ENCODE measurements around the gene ABCD1. TPM values are rescaled to one million over a fixed set of nuclear protein-coding genes. Genes with fewer than 3 reads are reported as not detected.
A peak's percentile ranks its signal among the peaks of the same experiment; 100 is the strongest.

The ABCD1 gene
- total RNA-seq, 1 experiment from 2014 or later = 3.5 TPM

GRCh38 chrX:153732401-153732800 lies 7.7 kb downstream of the ABCD1 start:
- peaks cover 7% of the 10 kb centered on the region for H3K9me3 Mint-ChIP-seq (ENCODE audit: unreplicated experiment)
- intact Hi-C loops (cut with micrococcal nuclease) = no loop called here
- no peak for TF ChIP-seq CTCF (IDR thresholded peaks at IDR 0.05; ENCODE audit: unreplicated experiment)
- H3K27me3 Mint-ChIP-seq (ENCODE audit: insufficient read depth, unreplicated experiment) = no peaks in the 10 kb centered on the region
- peak overlapping the region; percentile 15 for H3K4me3 Mint-ChIP-seq (ENCODE audit: unreplicated experiment)
- CTCF ChIA-PET = interaction anchor here (0.8 kb wide), 1 partner anchor 31 kb away, joined by 3 read pairs; no protein-coding TSS in a partner anchor
- H3K27ac Mint-ChIP-seq (ENCODE audit: low read depth, unreplicated experiment) = peak overlapping the region; percentile 39
- no TSS peak for BruUV-seq (replicated peaks)
- POLR2A ChIA-PET = interaction anchor here (1.3 kb wide), 1 partner anchor 10 kb away, joined by 3 read pairs; no protein-coding TSS in a partner anchor
- peaks cover 21% of the 10 kb centered on the region for H3K4me1 Mint-ChIP-seq (ENCODE audit: insufficient read depth, unreplicated experiment)
- H3K36me3 Mint-ChIP-seq (ENCODE audit: insufficient read depth, unreplicated experiment) = peaks cover 12% of the 10 kb centered on the region
- DNase-seq (ENCODE audit: unreplicated experiment) = peak; percentile 71

- intact Hi-C loops (cut with micrococcal nuclease) = no loop called here
These were observed 9.1 kb downstream of the ABCD1 start for GRCh38 chrX:153733651-153734240.

GRCh38 chrX:153734871-153735270 lies 10.2 kb downstream of the ABCD1 start:
- no peak overlapping the region for H3K4me3 Mint-ChIP-seq (ENCODE audit: unreplicated experiment)
- peaks cover 5% of the 10 kb centered on the region for H3K36me3 Mint-ChIP-seq (ENCODE audit: insufficient read depth, unreplicated experiment)
- intact Hi-C loops (cut with micrococcal nuclease) = no loop called here
- peaks cover 7% of the 10 kb centered on the region for H3K9me3 Mint-ChIP-seq (ENCODE audit: unreplicated experiment)
- ChIA-PET POLR2A (interaction anchor here (0.7 kb wide), 1 partner anchor 819 kb away, joined by 3 read pairs; no protein-coding TSS in a partner anchor), CTCF (interaction anchor here (0.5 to 1.5 kb wide), 2 partner anchors 29 to 214 kb away, joined by 4 to 5 read pairs; no protein-coding TSS in a partner anchor)
- TF ChIP-seq CTCF (IDR thresholded peaks at IDR 0.05; ENCODE audit: unreplicated experiment) = no peak
- no peaks in the 10 kb centered on the region for H3K27me3 Mint-ChIP-seq (ENCODE audit: insufficient read depth, unreplicated experiment)
- no TSS peak for BruUV-seq (replicated peaks)
- DNase-seq (ENCODE audit: unreplicated experiment) = no peak
- H3K4me1 Mint-ChIP-seq (ENCODE audit: insufficient read depth, unreplicated experiment) = peaks cover 16% of the 10 kb centered on the region
- H3K27ac Mint-ChIP-seq (ENCODE audit: low read depth, unreplicated experiment) = no peak overlapping the region

More at GRCh38 chrX:153733651-153734240, 9.1 kb downstream of the ABCD1 start:
- ChIA-PET CTCF (interaction anchor here (1.5 kb wide), 1 partner anchor 30 kb away, joined by 5 read pairs; no protein-coding TSS in a partner anchor), POLR2A (interaction anchor here (0.6 kb wide), 1 partner anchor 73 kb away, joined by 4 read pairs; no protein-coding TSS in a partner anchor)
- peaks cover 12% of the 10 kb centered on the region for H3K36me3 Mint-ChIP-seq (ENCODE audit: insufficient read depth, unreplicated experiment)
- peaks cover 7% of the 10 kb centered on the region for H3K9me3 Mint-ChIP-seq (ENCODE audit: unreplicated experiment)
- no TSS peak for BruUV-seq (replicated peaks)
- H3K27me3 Mint-ChIP-seq (ENCODE audit: insufficient read depth, unreplicated experiment) = no peaks in the 10 kb centered on the region
- H3K4me3 Mint-ChIP-seq (ENCODE audit: unreplicated experiment) = no peak overlapping the region
- TF ChIP-seq CTCF (IDR thresholded peaks at IDR 0.05; ENCODE audit: unreplicated experiment) = no peak
- H3K4me1 Mint-ChIP-seq (ENCODE audit: insufficient read depth, unreplicated experiment) = peaks cover 16% of the 10 kb centered on the region
- no peak for DNase-seq (ENCODE audit: unreplicated experiment)
- H3K27ac Mint-ChIP-seq (ENCODE audit: low read depth, unreplicated experiment) = no peak overlapping the region

GRCh38 chrX:153735274-153735673 lies 10.6 kb downstream of the ABCD1 start:
- no peaks in the 10 kb centered on the region for H3K27me3 Mint-ChIP-seq (ENCODE audit: insufficient read depth, unreplicated experiment)
- no peak overlapping the region for H3K27ac Mint-ChIP-seq (ENCODE audit: low read depth, unreplicated experiment)
- peaks cover 7% of the 10 kb centered on the region for H3K9me3 Mint-ChIP-seq (ENCODE audit: unreplicated experiment)
- intact Hi-C loops (cut with micrococcal nuclease) = no loop called here
- ChIA-PET POLR2A (no interaction called here), CTCF (interaction anchor here (1.0 to 1.5 kb wide), 2 partner anchors 8 to 28 kb away, joined by 3 to 5 read pairs; no protein-coding TSS in a partner anchor)
- DNase-seq (ENCODE audit: unreplicated experiment) = peak; percentile 23
- peaks cover 5% of the 10 kb centered on the region for H3K36me3 Mint-ChIP-seq (ENCODE audit: insufficient read depth, unreplicated experiment)
- BruUV-seq (replicated peaks) = no TSS peak
- no peak overlapping the region for H3K4me3 Mint-ChIP-seq (ENCODE audit: unreplicated experiment)
- no peak for TF ChIP-seq CTCF (IDR thresholded peaks at IDR 0.05; ENCODE audit: unreplicated experiment)
- H3K4me1 Mint-ChIP-seq (ENCODE audit: insufficient read depth, unreplicated experiment) = peaks cover 16% of the 10 kb centered on the region

Measured in MCF 10A (cell line).